HepG2 (cell line): Measurements from ENCODE around the gene FAM83F. TPM values are rescaled to one million over a fixed set of nuclear protein-coding genes. Genes with fewer than 3 reads are reported as not detected.

Source experiments
- ATAC-seq: fragments of 200-7000 bp; cut with Tn5 transposase; 3 replicates; pipeline ENCODE4 v1.9.1; 2020; ENCODE audit warnings: mild to moderate bottlenecking, moderate library complexity
- BruUV-seq: library from RNA; stranded (reverse); fragments of 400-500 nt; replicated peaks from 2 replicates; lab custom pipeline; 2021; lab: Mats Ljungman, UMichigan
- CTCF ChIA-PET: fragments of 300-600 bp; formaldehyde crosslinking; extraction: SDS; loops from one replicate; lab custom pipeline; 2021; ENCODE audit warnings: low total read pairs, inconsistent platforms, low intra/inter-chr PET ratio; lab: Yijun Ruan, JAX
- POLR2A ChIA-PET: fragments of 350-600 bp; sonication (Branson Sonifier 250); formaldehyde crosslinking; loops from one replicate; lab custom pipeline; 2020; ENCODE audit warnings: antibody characterized with exemption, inconsistent platforms; lab: Yijun Ruan, JAX
- DNase-seq: peaks from one replicate; pipeline ENCODE4 v3.0.0-alpha.2; 2015; ENCODE audit warnings: low spot score
- FAIRE-seq: peaks from 3 replicates; lab custom pipeline; 2011; peaks lifted over from hg19 to GRCh38; lab: Jason Lieb, UNC
- H2AFZ ChIP-seq: one replicate; pipeline ENCODE4 v1.6.1; 2011; ENCODE audit warnings: low read length, inconsistent platforms
- H3K27ac ChIP-seq: fragments of 300-600 bp; 3 replicates; pipeline ENCODE4 v1.8.0; 2011; ENCODE audit warnings: mixed run types, mild to moderate bottlenecking, mixed read lengths, low read length, inconsistent platforms; ENCODE audit not compliant: insufficient read depth; ENCODE audit errors: extremely low read length
- H3K27me3 ChIP-seq, 2 experiments: fragments of 200-600 bp in 1 of 2; 2 replicates in 1 of 2; 3 replicates in 1 of 2; pipeline versions ENCODE4 v1.6.0 to v1.8.0; 2011; ENCODE audit warnings: low read length in 2 of 2, mild to moderate bottlenecking in 2 of 2, moderate library complexity in 2 of 2, inconsistent platforms in 1 of 2; ENCODE audit not compliant: insufficient read depth in 2 of 2, control insufficient read depth in 1 of 2
- H3K36me3 ChIP-seq, 2 experiments: fragments of 200-600 bp in 1 of 2; replicated peaks in 1 of 2; 2 replicates in 1 of 2; 3 replicates in 1 of 2; pipeline versions ENCODE4 v1.5.1 to v1.8.0; 2011; ENCODE audit warnings: low read length in 2 of 2, inconsistent platforms in 1 of 2; ENCODE audit not compliant: insufficient read depth in 2 of 2, control insufficient read depth in 1 of 2
- H3K4me1 ChIP-seq: 2 replicates; pipeline ENCODE4 v1.5.1; 2012; ENCODE audit warnings: low read length, inconsistent platforms; ENCODE audit not compliant: insufficient read depth
- H3K4me2 ChIP-seq: 2 replicates; pipeline ENCODE4 v1.6.0; 2011; ENCODE audit warnings: low read depth, low read length, inconsistent platforms
- H3K4me3 ChIP-seq, 3 experiments: fragments of 200-600 bp in 1 of 3; sonication (generic), shearing (Covaris generic) in 1 of 3; replicated peaks in 1 of 3; 2 replicates each; pipeline ENCODE4 v1.5.1; 2011 to 2016; ENCODE audit warnings: low read length in 3 of 3, inconsistent platforms in 2 of 3, low read depth in 2 of 3, mild to moderate bottlenecking in 2 of 3, control low read depth in 1 of 3, mixed read lengths in 1 of 3; ENCODE audit not compliant: insufficient read depth in 1 of 3
- H3K79me2 ChIP-seq: one replicate; pipeline ENCODE4 v1.6.1; 2011; ENCODE audit warnings: low read length, inconsistent platforms; ENCODE audit not compliant: insufficient read depth
- H3K9ac ChIP-seq: 2 replicates; pipeline ENCODE4 v1.6.0; 2011; ENCODE audit warnings: mild to moderate bottlenecking, low read depth, low read length, inconsistent platforms; ENCODE audit not compliant: insufficient read depth
- H3K9me3 ChIP-seq: 2 replicates; pipeline ENCODE4 v1.5.1; 2012; ENCODE audit warnings: mild to moderate bottlenecking, low read length
- H4K20me1 ChIP-seq: 2 replicates; pipeline ENCODE4 v1.6.0; 2011; ENCODE audit warnings: inconsistent platforms, mild to moderate bottlenecking, low read length, moderate library complexity; ENCODE audit not compliant: insufficient read depth
- JUNB ChIP-seq: sonication (generic); formaldehyde crosslinking; IDR thresholded peaks from 2 replicates; pipeline ENCODE4 v1.8.0; 2022; ENCODE audit warnings: missing genetic modification reagents, mild to moderate bottlenecking, borderline replicate concordance
- MLLT10 ChIP-seq: sonication (generic); formaldehyde crosslinking; IDR thresholded peaks from 2 replicates; pipeline ENCODE4 v1.4.0; 2020; ENCODE audit warnings: missing genetic modification reagents
- MXD4 ChIP-seq: IDR thresholded peaks from 2 replicates; pipeline ENCODE4 v1.6.1; 2016; ENCODE audit warnings: mild to moderate bottlenecking, missing biosample characterization, missing genetic modification reagents
- SRSF1 ChIP-seq: fragments of 200-400 bp; formaldehyde crosslinking; optimal IDR thresholded peaks from 2 replicates; pipeline ENCODE3; 2017; ENCODE audit warnings: mild to moderate bottlenecking, low read depth, low read length, moderate library complexity
- SRY ChIP-seq: sonication (generic); formaldehyde crosslinking; IDR thresholded peaks from 2 replicates; pipeline ENCODE4 v1.8.0; 2022; ENCODE audit warnings: mild to moderate bottlenecking, missing genetic modification reagents
- YEATS4 ChIP-seq: sonication (generic); formaldehyde crosslinking; IDR thresholded peaks from 2 replicates; pipeline ENCODE4 v1.4.0; 2020; ENCODE audit warnings: missing genetic modification reagents, borderline replicate concordance
- ZEB1 ChIP-seq: IDR thresholded peaks from 2 replicates; pipeline ENCODE4 v1.6.1; 2012; ENCODE audit warnings: mild to moderate bottlenecking, low read depth, inconsistent platforms; ENCODE audit not compliant: insufficient replicate concordance
- ZNF737 ChIP-seq: sonication (generic); formaldehyde crosslinking; IDR thresholded peaks from 2 replicates; pipeline ENCODE4 v1.5.0; 2020; ENCODE audit warnings: missing genetic modification reagents, mild to moderate bottlenecking, borderline replicate concordance
- WGBS: methylation state at CpG from one replicate; pipeline ENCODE4 v1.1.6; 2017; ENCODE audit warnings: low lambda C conversion rate; 5-methylcytosine and 5-hydroxymethylcytosine counted together
- in situ Hi-C: cut with HindIII; loops from 2 replicates; pipeline ENCODE4 v1.10.0; 2017; ENCODE audit warnings: low pct_unique_long_range_greater_than_20kb; ENCODE audit not compliant: extremely low pct_ligation_motif_present
- intact Hi-C: fragments of 100-400 bp; cut with micrococcal nuclease; formaldehyde crosslinking; loops from one replicate; pipeline ENCODE4 v1.10.0; 2022; ENCODE audit not compliant: unreplicated experiment
- polyA plus RNA-seq, 8 experiments: library from polyadenylated mRNA; depleted of rRNA in 3 of 8; stranded (reverse) in 7 of 8; unstranded in 1 of 8; fragments of >200 nt; fragmentation: Illumina TruSeq in 4 of 8; extraction: Trizol in 4 of 8; gene quantifications; 2 replicates each; pipeline versions ENCODE4 v1.2.1 to v1.2.3, GENCODE V29; 2011 to 2016; ENCODE audit warnings: low read depth in 4 of 8, missing spikeins in 1 of 8, mixed read lengths in 1 of 8; ENCODE audit not compliant: insufficient read depth in 1 of 8
- total RNA-seq, 5 experiments: library from RNA; depleted of rRNA; stranded (reverse); fragments of >200 nt; fragmentation: Illumina TruSeq; extraction: Trizol; gene quantifications; 2 replicates each; pipeline ENCODE4 v1.2.3, GENCODE V29; 2016; ENCODE audit warnings: low read depth in 1 of 5
- TF ChIP-seq, protein P1 (sequence below): IDR thresholded peaks from 2 replicates; pipeline ENCODE4 v1.6.1; 2012; ENCODE audit warnings: inconsistent platforms
- TF ChIP-seq, protein P2 (sequence below): sonication (generic); formaldehyde crosslinking; IDR thresholded peaks from 2 replicates; pipeline ENCODE4 v1.8.0; 2022; ENCODE audit warnings: mild to moderate bottlenecking, missing genetic modification reagents; ENCODE audit not compliant: insufficient replicate concordance

Gene FAM83F
- total and polyA plus RNA-seq, 2 of the 13 experiments (the other 11 are each of a cell fraction or from before 2014, with no cell fraction given) = not detected

DNA sequence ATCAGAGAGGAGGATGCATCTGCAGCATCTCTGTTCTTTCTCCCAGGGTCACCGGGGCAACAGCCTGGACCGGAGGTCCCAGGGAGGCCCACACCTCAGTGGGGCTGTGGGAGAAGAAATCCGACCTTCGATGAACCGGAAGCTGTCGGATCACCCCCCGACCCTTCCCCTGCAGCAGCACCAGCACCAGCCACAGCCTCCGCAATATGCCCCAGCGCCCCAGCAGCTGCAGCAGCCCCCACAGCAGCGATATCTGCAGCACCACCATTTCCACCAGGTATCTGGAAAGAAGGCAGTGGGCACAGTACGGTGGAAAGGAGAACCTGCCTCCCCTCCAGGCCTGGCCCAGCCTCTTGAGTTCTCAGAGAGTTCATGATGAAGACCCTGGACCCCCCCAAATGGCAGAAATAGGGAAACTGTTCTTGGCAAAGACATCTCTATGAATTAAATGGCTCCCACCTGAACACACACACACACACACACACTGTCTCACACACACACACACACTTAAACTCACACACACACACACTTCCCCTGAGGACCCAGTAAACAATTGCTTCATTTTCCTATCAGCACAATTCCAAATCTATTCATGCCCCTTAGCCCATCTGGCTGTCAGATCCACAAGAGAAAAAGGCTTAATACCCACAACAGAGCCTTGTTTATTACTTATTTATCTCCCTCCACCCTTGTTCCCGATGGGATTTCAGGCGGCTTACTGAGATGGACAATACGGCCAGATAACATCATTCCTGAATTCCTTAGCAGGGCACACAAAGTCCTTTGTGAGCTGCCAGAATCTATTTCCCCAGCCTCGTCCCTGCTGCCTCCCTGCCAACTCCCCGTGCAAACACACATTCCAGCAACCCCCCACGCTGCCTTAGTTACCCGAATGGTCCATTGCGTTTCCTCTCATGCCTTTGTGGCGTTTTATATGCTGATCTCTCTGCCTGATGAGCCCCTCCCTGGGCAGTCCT is 26.5 kb upstream of the FAM83F start:
- BruUV-seq = no TSS peak
- intact Hi-C loops (no loop called here), in situ Hi-C loops (no loop called here)
- 33% methylated on average over 15 of the region's 20 CpGs for WGBS
- FAIRE-seq (no peak), ATAC-seq (no peak), DNase-seq (no peak)
- Histone ChIP-seq H4K20me1 (no peaks in the 10 kb centered on the region), H3K79me2 (no peaks in the 10 kb centered on the region), H3K36me3 (no peaks in the 10 kb centered on the region), H3K27me3 (peaks cover 5 to 28% of the 10 kb centered on the region in 2 experiments; a peak in 4 of 5 replicates), H3K9ac (no peak overlapping the region), H3K4me2 (no peak overlapping the region), H3K4me1 (no peaks in the 10 kb centered on the region), H3K27ac (no peak overlapping the region), H3K4me3 (no peak overlapping the region), H3K9me3 (no peaks in the 10 kb centered on the region), H2AFZ (no peak overlapping the region)
- ChIA-PET POLR2A (no interaction called here), CTCF (no interaction called here)
- TF ChIP-seq YEATS4 (CRISPR knock-in tag) (no peak), MLLT10 (no peak), SRSF1 (no peak), SRY (CRISPR knock-in tag) (no peak), ZNF737 (CRISPR knock-in tag) (no peak), MXD4 (CRISPR knock-in tag) (no peak), ZEB1 (no peak), JUNB (CRISPR knock-in tag) (no peak)
- TF ChIP-seq, protein P1, sequence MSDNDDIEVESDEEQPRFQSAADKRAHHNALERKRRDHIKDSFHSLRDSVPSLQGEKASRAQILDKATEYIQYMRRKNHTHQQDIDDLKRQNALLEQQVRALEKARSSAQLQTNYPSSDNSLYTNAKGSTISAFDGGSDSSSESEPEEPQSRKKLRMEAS = no peak
- TF ChIP-seq, protein P2, sequence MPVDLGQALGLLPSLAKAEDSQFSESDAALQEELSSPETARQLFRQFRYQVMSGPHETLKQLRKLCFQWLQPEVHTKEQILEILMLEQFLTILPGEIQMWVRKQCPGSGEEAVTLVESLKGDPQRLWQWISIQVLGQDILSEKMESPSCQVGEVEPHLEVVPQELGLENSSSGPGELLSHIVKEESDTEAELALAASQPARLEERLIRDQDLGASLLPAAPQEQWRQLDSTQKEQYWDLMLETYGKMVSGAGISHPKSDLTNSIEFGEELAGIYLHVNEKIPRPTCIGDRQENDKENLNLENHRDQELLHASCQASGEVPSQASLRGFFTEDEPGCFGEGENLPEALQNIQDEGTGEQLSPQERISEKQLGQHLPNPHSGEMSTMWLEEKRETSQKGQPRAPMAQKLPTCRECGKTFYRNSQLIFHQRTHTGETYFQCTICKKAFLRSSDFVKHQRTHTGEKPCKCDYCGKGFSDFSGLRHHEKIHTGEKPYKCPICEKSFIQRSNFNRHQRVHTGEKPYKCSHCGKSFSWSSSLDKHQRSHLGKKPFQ (CRISPR knock-in tag) = no peak
